ENCODE data around the gene ZNF688. TPM values are rescaled to one million over a fixed set of nuclear protein-coding genes. Genes with fewer than 3 reads are reported as not detected.

The ZNF688 gene
- total RNA-seq, 1 donor = 12.3 TPM

- H2AFZ ChIP-seq (ENCODE audit: low read length) = no peak overlapping the region
- peaks cover 21% of the 10 kb centered on the region for H3K79me2 ChIP-seq (ENCODE audit: insufficient read depth, low read length)
- H3K27me3 ChIP-seq (ENCODE audit: insufficient read depth, low read length) = no peaks in the 10 kb centered on the region
- H3K27ac ChIP-seq (ENCODE audit: low read depth, low read length) = no peak overlapping the region
- H3K36me3 ChIP-seq (ENCODE audit: insufficient read depth, low read length) = peaks cover 24% of the 10 kb centered on the region
- H3K4me3 ChIP-seq (ENCODE audit: insufficient read depth, low read length) = no peak overlapping the region
- peaks cover 10% of the 10 kb centered on the region for H3K4me1 ChIP-seq (ENCODE audit: insufficient read depth, low read length)
- no peak for DNase-seq (ENCODE audit: insufficient read length, low spot score, missing footprints)
- no peaks in the 10 kb centered on the region for H3K9me3 ChIP-seq (ENCODE audit: low read depth, low read length)
- TF ChIP-seq, protein P1, sequence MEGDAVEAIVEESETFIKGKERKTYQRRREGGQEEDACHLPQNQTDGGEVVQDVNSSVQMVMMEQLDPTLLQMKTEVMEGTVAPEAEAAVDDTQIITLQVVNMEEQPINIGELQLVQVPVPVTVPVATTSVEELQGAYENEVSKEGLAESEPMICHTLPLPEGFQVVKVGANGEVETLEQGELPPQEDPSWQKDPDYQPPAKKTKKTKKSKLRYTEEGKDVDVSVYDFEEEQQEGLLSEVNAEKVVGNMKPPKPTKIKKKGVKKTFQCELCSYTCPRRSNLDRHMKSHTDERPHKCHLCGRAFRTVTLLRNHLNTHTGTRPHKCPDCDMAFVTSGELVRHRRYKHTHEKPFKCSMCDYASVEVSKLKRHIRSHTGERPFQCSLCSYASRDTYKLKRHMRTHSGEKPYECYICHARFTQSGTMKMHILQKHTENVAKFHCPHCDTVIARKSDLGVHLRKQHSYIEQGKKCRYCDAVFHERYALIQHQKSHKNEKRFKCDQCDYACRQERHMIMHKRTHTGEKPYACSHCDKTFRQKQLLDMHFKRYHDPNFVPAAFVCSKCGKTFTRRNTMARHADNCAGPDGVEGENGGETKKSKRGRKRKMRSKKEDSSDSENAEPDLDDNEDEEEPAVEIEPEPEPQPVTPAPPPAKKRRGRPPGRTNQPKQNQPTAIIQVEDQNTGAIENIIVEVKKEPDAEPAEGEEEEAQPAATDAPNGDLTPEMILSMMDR (IDR thresholded peaks at IDR 0.05; ENCODE audit: extremely low read depth, low read depth, low read length) = no peak
- H4K20me1 ChIP-seq (ENCODE audit: insufficient read depth, low read length) = no peaks in the 10 kb centered on the region
- H3K4me2 ChIP-seq (ENCODE audit: insufficient read depth, low read length) = no peak overlapping the region
Measured at GRCh38 chr16:30606004-30606403, 34.5 kb upstream of the ZNF688 start.

DNA sequence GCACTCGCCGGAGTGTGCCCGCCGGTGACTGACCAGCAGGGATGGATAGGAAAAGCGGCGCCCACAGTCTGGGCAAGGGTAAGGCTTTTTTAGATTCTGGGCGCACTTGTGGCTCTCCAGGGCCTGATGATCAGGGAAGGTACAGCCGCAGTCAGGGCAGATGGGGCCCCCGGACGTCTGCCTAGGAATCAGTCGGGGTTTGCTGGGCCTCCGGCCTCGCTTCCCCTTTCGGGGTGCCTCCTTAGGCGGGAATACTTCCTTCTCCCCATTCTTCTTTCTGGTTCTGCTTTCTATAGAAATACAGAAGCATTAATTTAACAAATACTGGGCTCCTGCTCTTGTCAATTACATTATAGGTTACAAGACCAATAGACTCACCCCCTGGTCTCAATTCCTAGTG lies 33.6 kb upstream of the ZNF688 start:
- Histone ChIP-seq H3K36me3 (ENCODE audit: insufficient read depth, low read length) (peaks cover 24% of the 10 kb centered on the region), H3K9me3 (ENCODE audit: low read depth, low read length) (no peaks in the 10 kb centered on the region), H3K4me1 (ENCODE audit: insufficient read depth, low read length) (peaks cover 7% of the 10 kb centered on the region), H3K4me2 (ENCODE audit: insufficient read depth, low read length) (no peak overlapping the region), H3K27ac (ENCODE audit: low read depth, low read length) (no peak overlapping the region), H3K27me3 (ENCODE audit: insufficient read depth, low read length) (no peaks in the 10 kb centered on the region), H3K79me2 (ENCODE audit: insufficient read depth, low read length) (peaks cover 21% of the 10 kb centered on the region), H3K4me3 (ENCODE audit: insufficient read depth, low read length) (no peak overlapping the region), H4K20me1 (ENCODE audit: insufficient read depth, low read length) (no peaks in the 10 kb centered on the region), H2AFZ (ENCODE audit: low read length) (no peak overlapping the region)
- TF ChIP-seq, protein P1 (IDR thresholded peaks at IDR 0.05; ENCODE audit: extremely low read depth, low read depth, low read length) = no peak
- DNase-seq (ENCODE audit: insufficient read length, low spot score, missing footprints) = no peak

DNA sequence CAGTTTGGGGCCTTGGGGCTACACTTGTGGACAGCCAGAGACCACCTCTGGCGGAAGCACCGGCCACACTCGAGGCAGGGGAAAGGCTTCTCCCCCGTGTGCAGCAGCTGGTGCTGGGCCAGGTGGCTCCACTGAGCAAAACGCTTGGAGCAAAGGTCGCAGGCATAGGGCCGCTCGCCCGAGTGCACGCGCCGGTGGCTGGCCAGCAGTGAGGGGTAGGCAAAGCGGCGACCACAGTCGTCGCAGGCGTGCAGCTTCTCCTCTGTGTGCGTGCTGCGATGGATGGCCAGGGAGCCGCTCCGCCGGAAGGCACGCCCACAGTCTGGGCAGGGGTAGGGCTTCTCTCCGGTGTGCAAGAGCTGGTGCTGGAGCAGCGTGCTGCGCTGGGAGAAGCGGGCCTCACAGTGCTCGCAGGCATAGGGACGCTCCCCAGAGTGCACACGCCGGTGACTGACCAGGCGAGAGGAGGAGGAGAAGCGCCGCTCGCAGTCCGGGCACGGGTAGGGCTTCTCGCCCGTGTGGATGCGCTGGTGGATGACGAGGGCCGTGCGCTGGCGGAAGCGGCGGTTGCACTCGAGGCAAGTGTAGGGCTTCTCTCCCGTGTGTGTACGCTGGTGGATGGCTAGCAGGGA lies 32.9 kb upstream of the ZNF688 start:
- H3K36me3 ChIP-seq (ENCODE audit: insufficient read depth, low read length) = peaks cover 24% of the 10 kb centered on the region
- H3K4me2 ChIP-seq (ENCODE audit: insufficient read depth, low read length) = no peak overlapping the region
- H3K4me1 ChIP-seq (ENCODE audit: insufficient read depth, low read length) = peaks cover 5% of the 10 kb centered on the region
- DNase-seq (ENCODE audit: insufficient read length, low spot score, missing footprints) = no peak
- no peak overlapping the region for H3K4me3 ChIP-seq (ENCODE audit: insufficient read depth, low read length)
- no peak overlapping the region for H3K27ac ChIP-seq (ENCODE audit: low read depth, low read length)
- no peaks in the 10 kb centered on the region for H3K27me3 ChIP-seq (ENCODE audit: insufficient read depth, low read length)
- H3K79me2 ChIP-seq (ENCODE audit: insufficient read depth, low read length) = peaks cover 16% of the 10 kb centered on the region
- no peaks in the 10 kb centered on the region for H3K9me3 ChIP-seq (ENCODE audit: low read depth, low read length)
- no peak overlapping the region for H2AFZ ChIP-seq (ENCODE audit: low read length)
- TF ChIP-seq, protein P1 (IDR thresholded peaks at IDR 0.05; ENCODE audit: extremely low read depth, low read depth, low read length) = no peak
- no peaks in the 10 kb centered on the region for H4K20me1 ChIP-seq (ENCODE audit: insufficient read depth, low read length)

DNA sequence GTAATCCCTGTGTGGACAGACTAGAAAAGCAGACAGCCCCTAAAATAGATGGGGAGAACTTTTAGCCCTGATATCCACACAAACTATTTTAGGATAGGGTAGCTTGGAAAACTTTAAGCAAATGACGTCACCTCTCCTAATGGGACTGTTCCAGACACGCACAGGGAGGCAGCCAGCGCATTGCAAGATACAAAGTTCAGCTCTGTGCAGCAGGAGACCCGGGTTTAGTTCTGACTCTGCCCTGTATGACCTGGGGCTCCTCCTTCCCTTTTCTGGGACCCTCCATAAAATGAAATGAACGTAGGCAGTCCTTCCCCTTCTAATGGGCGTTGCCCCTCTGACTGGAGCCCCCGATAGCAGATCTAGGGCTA lies 32.4 kb upstream of the ZNF688 start:
- Histone ChIP-seq H4K20me1 (ENCODE audit: insufficient read depth, low read length) (no peaks in the 10 kb centered on the region), H3K27ac (ENCODE audit: low read depth, low read length) (no peak overlapping the region), H3K79me2 (ENCODE audit: insufficient read depth, low read length) (peaks cover 11% of the 10 kb centered on the region), H3K36me3 (ENCODE audit: insufficient read depth, low read length) (peaks cover 24% of the 10 kb centered on the region), H3K27me3 (ENCODE audit: insufficient read depth, low read length) (no peaks in the 10 kb centered on the region), H3K4me1 (ENCODE audit: insufficient read depth, low read length) (peaks cover under 1% of the 10 kb centered on the region), H3K9me3 (ENCODE audit: low read depth, low read length) (no peaks in the 10 kb centered on the region), H3K4me3 (ENCODE audit: insufficient read depth, low read length) (no peak overlapping the region), H2AFZ (ENCODE audit: low read length) (no peak overlapping the region), H3K4me2 (ENCODE audit: insufficient read depth, low read length) (no peak overlapping the region)
- TF ChIP-seq, protein P1 (IDR thresholded peaks at IDR 0.05; ENCODE audit: extremely low read depth, low read depth, low read length) = no peak
- no peak for DNase-seq (ENCODE audit: insufficient read length, low spot score, missing footprints)
